Measurements from ENCODE around the gene SLC9A3.

SLC9A3 gene

DNA sequence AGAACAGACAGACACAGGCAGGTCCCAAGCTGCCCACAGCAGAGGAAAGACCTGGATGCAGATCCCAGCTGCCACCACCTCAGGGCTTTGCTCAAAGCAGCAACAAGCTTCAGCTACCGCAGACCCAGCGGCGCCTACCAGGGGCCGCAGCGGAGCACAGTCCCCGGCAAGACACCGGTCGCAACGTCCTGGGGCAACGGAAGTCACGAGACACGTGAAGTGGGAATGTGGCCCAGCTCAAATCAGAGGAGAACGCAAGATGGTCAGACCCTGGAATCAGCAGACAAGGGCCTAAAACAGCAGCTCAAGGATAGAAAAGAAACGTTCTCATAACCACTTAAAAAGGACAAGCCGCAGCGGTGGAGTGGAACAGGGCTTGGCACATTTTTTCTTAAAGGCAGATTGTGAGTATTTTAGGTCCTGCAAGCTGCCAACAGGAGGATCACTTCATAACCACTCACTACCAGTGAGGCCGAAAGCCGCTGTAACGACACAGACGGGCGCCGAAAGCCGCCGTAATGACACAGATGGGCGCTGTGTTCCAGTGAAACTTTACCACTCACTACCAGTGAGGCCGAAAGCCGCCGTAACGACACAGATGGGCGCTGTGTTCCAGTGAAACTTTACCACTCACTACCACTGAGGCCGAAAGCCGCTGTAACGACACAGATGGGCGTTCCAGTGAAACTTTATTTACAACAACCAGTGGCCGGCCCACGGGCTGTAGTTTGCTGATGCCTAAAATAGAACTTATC, 21.7 kb downstream of the SLC9A3 start:
- no peak for DNase-seq

DNA sequence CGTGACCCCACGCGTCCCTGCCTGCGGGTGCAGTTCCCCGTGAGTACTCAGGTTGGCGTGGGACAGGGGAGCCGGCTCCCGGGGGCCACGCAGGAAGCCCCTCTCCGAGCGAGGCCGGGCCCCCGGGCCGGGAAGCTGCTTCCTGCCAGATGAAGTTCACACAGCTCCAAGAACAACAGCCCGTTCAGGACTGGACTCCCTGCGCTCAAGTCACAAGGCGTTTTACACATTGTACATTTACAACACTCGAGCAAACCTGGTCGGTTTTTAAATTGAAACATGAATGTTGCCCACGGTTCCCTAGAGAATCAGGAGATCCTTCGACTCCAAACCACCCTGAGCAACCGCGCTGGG, 22.4 kb downstream of the SLC9A3 start:
- DNase-seq, result no peak

DNA sequence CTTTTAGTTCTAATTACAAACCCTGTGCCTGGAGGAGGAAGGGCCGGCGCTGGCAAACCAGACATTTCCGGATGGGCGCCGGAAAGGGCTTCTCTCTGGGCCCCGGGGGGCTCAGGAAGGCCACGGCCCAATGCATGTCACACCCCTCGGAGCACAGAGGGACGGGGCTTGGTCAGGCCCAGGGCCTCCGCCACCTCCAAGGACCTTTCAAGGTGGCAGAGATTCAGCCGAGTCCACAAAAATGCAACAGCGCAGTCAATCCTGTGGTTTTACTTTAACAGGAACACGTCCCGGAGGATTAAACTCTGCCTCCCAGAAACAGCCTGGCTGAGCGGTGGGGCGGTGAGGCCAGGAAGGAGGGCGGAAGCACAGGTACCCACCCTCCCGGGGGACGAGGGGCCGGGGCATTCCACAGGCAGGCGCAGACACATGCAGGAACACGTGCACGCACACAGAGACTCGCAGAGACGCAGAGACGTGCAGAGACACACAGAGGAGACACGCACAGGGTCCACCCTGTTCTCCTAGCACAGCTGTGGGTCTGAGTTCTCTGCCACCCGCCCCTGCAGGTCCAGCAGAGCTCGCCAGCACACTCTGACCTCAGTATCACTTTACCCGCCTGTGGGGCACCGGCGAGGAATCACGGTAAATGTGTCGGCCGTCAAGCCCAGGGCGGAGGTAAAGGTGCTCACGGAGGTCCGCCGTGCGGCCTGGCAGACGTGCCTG, 23.0 kb downstream of the SLC9A3 start:
- DNase-seq, result no peak

DNA sequence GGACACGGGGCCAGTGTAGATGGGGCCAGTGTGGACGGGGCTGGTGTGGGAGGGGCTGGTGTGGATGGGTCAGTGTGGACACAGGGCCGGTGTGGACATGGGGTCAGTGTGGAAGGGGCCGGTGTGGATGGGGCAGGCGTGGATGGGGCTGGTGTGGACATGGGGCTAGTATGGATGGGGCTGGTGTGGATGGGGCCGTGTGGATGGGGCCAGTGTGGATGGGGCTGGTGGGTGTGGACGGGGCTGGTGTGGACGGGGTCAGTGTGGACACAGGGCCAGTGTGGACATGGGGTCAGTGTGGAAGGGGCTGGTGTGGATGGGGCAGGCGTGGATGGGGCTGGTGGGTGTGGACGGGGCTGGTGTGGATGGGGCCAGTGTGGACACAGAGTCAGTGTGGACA, 23.8 kb downstream of the SLC9A3 start:
- no peak for DNase-seq

DNA sequence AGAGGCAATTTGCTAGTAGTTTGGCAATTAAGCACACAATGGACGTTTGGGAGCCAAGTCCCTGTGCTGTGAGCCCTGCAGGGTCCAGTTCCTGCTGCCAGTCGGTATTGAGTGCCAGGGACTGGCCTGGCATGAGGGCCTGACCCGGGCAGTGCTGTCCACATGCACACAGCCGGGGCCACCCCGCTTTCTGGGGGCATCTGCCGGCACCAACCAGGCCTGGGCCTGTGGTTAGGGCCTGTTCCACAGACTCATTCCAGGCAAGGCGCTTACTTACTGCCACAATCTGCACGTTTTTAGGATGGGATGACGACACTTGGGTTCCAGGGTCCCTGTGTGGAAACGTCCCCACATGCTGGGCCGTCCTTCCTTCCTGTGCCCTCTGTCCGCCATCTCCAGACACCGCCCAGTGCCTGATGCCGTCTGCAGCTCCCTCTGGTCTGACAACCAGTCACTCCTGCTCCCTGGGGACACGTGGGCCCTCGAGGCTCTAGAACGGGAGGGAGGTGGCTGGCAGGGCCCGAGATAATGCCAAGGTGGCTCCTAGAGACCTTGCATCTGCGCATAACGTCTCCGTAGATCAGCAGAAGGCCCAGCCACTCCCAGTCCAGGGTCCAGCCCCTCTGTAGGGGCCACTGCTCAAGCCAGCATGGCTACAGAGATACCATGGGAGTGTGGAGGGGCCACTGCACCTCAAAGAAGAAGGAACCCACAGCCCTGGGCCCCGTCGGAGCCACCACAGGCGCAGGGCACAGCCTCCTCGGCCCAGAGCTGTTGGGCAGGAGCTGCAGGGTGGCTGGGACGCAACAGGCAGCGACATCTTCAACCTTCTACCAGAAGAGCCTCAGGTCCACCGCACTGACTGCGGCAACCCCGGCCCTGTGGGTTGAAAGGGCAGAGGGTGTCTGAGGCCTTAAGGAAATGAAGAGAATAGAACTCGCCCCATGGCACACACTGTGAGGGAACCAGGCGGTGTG, 24.7 kb downstream of the SLC9A3 start:
- DNase-seq, result no peak

DNA sequence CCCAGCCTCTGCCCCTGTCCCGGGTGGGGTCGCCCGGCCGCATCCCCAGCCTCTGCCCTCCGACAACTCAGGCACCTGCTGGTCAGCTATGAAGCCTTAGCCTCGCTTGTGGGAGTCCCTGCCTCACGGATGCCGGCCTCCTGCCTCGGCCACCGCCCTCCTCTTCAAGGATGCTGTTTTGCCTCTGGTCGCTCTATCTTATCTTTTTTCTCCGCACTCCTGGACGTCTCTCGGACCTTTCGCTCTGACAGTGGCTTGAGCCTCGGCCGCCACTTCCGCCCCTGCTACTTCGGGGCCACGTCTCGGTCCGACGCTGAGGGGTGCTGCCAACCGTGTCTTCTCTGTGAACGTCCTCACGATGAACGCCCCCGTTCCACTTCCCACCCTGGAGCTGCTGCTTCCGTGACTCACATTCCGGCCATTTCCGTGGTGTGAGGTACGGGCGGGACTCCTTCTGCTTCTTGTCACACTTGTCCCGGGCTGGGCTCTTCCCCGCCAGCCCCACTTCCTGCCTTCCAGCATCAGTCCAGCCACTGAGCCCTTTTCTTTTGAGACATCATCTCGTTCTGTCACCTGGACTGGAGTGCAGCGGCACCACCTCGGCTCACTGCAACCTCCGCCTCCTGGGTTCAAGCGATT, 26.3 kb downstream of the SLC9A3 start:
- no peak for DNase-seq

DNA sequence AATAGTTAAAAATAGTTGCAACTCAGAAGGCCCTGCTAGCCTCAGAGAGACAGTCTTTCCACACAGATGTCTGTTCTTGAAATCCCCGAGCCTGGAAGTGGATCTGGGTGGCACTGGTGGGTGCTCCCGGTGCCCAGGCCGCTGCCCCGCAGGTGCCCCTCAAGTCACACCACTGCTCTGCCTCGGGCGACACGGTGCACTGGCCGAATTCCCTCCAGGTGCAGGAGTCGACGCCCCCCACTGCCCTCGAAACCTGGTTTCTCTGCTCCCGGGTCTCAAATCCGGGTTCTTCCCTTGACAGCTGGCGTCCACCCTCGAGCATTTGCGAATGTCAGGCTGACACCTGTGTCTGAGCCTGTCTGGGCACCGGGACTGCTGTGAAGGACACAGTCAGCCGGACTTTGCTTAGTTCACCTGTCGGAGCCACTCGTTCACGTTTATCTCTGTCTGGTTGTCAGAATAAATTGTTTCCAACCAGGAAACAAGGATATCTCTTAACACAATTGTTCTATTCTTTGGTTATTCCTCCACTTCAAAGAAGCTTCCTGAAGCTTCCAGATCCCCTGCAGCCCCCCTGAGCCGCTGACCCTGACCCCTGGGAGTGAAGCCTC, 27.1 kb downstream of the SLC9A3 start:
- no peak for DNase-seq

DNA sequence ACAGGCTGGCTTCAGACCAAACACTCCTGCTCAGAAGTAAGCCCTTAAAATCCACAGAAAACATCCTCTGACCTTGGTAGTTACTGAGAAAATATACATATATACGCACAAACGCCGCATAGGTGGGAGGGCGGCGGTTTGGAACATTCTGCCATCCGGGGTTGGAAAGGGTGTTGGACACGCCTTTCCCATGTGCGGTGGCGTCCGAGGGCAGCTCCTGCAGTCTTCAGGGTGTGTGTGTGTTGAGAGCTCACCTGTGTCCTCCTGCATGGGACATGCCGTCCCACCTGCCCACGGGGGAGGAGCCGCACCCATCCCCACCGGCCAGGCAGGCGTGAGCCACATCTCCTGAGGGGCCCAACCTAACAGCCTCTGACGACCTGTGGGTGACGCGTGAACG, 28.2 kb downstream of the SLC9A3 start:
- no peak for DNase-seq

DNA sequence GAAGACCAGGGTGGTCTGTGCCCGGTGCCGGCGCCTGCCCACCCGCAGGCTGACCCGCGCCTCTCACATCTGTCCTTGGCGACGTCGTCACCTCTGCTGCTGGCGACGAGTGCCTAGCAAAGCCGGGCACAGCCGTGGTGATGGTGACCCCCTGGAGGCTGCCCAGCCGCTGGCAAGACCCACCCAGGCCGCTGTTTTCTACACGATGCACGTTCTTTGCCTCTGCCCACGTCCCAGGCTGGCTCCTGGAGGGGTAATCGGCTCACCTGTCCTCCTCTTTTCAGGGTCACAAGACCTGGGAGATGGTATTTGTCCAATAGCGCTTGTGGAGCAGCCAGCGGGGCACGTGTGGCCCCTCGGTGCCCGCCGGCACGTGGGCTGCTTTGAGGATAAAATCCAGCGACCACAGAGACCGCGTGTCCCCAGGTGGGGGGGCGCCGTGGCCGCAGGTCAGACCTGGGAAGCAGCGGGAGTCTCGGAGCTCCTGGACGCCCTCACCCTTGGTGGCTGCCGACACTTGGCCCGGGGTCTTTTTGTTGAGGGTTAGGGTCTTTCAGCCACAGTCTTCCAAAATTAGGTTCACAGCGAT, 29.5 kb downstream of the SLC9A3 start:
- DNase-seq, result no peak

DNA sequence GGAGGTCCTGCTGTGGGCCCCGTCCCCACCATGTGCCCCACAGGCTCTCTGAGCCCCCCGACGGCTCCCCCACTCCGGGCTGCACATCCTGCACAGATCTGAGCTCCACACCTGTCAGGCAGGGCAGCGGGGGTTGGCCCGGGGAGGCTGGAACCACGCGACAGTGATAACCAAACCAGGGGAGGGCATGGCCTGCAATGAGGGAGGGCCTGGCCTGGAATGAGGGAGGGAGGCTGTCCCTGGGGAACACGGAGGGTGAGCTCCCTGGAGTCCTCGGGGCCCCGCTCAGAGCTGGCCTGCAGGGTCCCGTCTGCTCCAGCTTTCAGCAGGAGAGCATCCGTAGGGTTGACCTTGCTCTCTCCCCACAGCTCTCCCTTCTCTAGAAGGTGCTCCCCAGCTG, 30.5 kb downstream of the SLC9A3 start:
- DNase-seq, result no peak

DNA sequence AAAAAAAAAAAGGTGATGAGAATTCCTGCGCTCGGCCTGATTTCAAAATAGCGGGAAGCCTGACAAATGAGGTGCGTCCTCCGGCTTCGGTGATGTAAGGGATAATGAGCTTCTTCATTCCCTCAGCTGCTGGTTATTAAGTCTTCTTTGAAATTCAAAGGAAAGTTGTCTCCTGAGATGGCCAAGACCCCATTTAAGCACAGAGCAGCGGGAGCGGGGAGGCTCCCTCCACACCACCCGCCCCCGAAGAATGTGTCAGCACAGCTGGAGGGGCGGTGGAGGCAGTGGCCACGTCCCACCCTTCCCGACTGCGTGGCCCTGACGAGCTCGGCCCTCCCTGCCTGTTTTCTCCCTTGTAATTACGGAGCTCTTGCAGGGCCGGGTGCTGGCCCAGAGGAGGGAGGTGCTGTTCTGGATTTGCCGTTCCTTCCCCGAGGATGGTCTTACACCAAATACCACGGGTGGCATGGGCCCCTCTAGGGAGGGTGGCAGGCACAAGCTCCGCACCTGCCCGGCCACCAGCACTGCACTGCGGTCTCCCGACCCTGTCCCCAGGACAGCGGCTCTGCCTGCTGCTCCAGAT, 31.0 kb downstream of the SLC9A3 start:
- no peak for DNase-seq

DNA sequence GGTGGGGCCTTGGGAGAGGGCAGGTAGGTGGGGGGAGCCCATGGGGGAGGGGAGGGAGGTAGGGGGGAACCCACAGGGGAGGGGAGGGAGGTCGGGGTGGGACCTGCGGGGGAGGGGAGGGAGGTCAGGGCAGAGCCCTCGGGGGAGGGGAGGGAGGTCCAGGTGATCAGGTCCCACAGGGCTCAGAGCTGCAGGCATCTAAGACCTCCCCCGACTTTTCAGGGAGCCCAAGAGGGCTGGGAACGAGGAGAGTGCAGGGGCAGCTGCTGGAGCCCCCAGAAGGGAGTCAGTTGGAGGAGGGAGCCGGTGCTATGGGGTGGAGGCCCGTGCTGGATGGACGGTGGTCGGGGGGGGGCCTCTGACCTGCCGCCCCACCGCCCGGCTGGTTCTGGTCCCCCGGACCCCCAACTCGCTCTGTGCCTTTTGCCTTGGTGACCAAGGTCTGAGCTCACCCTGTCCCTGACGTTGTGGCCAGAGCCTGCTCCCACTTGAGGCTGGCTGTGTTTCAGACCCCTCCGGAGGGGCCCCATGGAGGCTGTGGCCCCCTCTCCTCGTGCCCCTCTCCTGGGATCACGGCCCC, 31.8 kb downstream of the SLC9A3 start:
- no peak for DNase-seq

DNA sequence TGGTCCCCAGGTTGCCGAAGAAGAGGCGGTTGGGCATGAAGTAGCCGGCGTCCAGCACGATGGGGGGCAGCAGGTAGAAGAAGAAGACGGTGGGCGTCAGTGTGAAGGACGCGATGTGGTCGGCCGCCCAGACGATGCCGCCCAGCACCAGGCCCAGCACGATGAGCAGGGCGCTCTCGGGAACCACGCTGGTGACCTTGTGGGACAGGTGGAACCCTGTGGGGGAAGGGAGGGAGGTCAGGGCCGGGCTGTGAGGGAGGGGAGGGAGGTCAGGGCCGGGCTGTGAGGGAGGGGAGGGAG, 32.4 kb downstream of the SLC9A3 start:
- no peak for DNase-seq

DNA sequence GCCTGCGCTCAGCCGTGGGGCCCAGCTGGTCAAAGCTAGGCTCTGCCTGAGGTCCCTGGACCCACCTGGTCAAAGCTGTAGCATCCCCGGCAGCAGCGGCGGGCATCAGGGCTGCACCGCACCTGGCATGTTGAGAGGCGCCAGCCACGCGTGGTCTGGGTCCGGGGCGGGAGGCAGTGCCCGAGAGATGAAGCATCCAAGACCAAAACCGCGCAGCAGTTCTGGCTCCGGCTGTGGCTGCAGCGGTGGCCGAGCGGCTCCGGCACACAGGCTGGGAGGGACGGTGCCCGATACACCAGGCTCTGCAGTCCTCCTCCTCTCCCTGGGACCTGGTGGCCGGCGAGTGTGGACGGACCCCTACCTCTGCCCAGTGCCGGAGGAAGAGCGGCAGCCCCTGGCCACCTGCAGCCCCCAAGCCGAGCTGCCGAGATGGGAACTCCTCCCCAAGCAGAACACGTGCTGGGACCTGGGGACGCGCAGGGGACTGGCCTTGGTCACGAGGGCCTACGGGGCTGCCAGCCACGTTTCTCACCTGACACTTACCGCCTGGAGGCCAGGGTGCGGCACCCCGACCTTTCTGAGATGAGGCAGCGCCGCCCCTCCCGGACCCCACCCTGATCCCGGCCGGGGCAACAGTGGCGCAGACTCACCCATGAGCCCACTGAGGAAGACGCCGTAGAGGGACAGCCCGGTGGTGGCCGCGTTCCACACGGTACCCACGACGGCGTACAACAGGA, 33.0 kb downstream of the SLC9A3 start:
- DNase-seq, result no peak

DNA sequence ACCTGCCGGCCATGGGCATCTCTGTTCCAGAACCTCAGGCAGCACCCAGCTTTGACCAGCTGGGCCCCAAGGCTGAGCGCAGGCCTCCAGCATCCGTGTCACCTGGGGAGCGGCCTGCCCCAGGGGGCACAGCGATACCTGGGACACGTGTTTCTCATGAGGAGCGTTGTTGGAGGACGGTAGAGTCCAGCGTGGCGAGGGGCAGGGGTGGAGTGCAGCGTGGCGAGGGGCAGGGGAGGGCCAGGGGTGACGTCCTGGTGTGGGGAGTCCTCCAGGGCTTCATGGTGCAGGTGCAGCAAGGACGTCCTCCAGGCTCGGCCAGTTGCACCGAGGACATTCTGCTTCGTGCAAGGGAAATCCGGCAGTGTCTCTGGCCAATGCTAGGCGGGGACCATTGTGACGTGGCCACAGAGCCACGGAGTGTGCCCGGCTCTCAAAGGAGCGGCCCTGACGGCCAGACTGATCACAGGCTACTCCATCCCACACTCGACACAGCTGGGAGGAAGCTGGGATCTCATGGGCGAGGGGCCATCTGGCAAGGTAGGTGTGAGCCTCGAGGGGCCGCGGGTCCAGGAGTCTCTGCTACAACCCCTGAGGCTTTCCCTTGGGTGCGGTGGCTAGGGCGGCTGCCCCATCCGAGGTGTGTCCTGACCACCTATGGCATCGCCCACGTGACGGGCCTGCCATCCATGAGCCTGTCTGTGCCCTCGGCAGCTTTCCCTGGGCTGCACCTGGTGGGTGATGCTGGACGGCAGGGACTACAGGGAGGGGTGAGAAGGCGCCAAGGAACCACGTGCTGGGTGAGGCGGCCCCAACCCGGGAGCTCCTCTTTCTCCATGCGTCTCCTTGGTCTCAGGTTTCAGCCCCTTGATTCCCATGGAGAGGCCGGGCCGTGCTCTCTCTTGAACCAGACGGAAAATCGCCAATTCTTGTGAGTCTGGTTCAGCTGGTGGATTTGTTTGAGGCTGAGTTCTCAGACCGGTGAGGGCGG, 33.8 kb downstream of the SLC9A3 start:
- DNase-seq, result no peak

DNA sequence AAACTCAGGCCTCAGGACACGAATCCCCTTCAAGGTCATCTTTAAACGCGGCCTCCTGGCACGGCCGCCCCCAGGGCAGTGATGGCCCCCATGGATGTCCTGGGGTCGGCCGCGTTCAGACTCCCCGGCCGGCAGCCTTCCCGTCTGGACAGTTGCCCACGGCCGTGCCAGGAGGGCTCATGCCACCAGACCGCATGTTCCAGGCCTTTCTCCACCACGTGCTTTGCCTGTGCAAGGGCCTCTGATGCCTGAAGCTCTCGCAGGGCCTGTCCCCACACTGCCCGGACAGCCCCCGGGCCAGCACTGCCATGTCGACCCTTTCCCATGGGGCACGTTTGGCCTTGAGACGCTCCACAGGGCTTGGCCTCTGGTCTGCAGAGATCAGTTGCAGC, 34.6 kb downstream of the SLC9A3 start:
- no peak for DNase-seq

DNA sequence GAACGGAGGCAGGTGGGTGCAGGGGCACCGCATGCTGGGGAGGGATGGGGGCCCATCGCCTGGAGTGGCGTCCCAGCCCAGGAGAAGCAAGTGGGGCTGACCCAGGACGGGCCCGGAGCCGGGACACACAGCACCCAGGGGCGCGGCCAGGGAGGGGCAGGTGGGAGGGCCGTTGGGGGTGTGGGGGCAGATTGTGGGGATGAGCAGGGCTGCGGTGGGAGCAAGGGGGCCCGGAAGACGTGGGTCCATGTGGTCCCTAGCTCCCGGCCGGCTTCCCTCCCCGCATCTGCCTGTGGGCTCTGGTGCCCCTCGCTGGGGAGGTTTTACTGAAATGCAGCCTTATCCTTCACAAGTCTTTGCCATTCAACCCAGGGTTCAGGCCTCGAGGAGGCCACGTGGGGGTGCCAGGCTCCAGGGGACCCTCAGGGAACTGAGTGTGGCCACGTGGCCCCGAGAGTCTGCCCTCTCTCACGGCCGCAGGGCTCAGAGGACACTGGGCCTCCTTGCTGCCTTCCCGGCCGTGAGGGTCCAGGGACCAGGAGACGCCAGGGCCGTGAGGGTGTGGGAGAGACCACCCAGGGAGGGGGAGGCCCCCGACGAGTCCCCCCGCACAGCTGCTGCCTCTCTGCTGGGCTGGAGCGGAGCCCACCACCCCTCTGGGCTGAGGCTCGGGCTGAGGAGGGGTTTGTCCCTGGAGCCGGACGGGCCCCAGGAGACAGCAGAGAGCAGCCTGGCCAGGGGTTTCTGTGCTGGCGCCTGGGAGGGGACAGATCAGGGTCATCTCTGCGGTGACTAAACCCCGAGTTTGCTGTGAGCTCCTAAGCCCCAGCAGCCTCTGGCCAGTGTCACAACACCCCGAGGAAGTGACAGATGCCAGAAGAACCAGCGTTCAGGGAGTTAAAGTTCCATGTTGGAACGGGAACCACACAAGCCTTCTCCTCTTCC, 35.2 kb downstream of the SLC9A3 start:
- DNase-seq, result no peak

DNA sequence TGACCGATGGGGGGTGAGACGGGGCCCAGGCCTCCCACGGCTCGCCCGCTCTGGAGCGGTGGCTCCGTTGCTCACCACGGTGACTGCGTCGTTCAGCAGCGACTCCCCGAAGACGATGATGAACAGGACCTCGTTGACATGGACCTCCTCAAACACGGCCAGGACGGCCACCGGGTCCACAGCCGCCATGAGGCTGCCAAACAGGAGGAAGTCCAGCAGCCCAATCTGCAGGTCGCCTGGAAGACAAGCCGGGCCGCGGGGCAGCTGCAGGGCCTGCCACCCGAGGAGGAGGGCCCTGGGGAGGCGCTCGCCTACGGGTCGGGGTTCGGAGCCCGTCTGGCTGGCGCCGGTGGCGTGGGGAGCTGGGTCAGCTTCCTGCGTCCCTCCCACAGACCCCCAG, 36.0 kb downstream of the SLC9A3 start:
- DNase-seq, result no peak
